Mucosa of stomach (tissue), 1 donor: ENCODE data around the gene CYB5RL.

ENCODE experiments used
- H3K27me3 ChIP-seq: one replicate; pipeline ENCODE4 v1.7.0; 2013; ENCODE audit warnings: mild to moderate bottlenecking, low read length; ENCODE audit not compliant: control insufficient read depth, insufficient read depth
- H3K36me3 ChIP-seq: one replicate; pipeline ENCODE4 v1.7.0; 2013; ENCODE audit warnings: low read length; ENCODE audit not compliant: control insufficient read depth, insufficient read depth
- H3K4me1 ChIP-seq: one replicate; pipeline ENCODE4 v1.7.0; 2013; ENCODE audit warnings: mild to moderate bottlenecking, low read length; ENCODE audit not compliant: control insufficient read depth, insufficient read depth
- H3K4me3 ChIP-seq: one replicate; pipeline ENCODE4 v1.7.0; 2013; ENCODE audit warnings: low read length
- H3K9ac ChIP-seq: one replicate; pipeline ENCODE4 v1.7.0; 2013; ENCODE audit warnings: mild to moderate bottlenecking, low read length, moderate library complexity
- H3K9me3 ChIP-seq: one replicate; pipeline ENCODE4 v1.7.0; 2013; ENCODE audit warnings: mild to moderate bottlenecking, low read length, moderate library complexity; ENCODE audit not compliant: control insufficient read depth
- donor health status: Pancreatic carcinoma.

Gene CYB5RL

DNA sequence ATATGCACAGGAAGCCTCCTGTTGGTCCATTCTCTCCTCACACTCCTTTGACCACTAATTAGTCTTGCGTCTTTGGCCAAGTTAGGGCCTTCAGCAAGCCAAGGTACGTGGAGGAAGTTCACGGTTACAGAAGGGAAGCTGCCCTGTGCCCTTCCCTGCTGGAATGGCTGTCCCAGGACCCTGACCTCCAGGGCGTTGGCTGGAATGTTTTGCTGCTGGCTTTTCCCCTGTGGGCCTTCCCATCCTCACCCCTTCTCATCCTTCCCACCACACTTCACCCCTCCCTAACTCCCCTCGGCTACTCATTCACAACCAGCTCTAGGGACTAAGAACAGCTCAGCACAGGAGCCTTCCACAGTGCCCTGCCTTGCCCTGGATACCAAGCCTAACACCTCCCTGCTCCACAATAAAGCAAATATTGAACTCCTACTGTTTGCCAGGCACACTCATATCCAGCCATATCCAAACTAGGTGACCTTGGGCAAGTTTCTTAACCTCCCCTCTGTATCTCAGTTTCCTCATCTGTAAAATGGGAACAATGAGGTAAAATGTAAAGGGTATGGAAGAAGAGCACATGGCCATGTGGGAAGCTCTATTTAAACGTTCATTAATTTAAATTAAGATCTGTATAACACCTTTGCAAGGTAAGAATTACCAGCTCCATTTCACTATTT is 38.2 kb downstream of the CYB5RL start:
- no peaks in the 10 kb centered on the region for H3K27me3 ChIP-seq
- H3K36me3 ChIP-seq: no peaks in the 10 kb centered on the region
- peaks cover 16% of the 10 kb centered on the region for H3K4me1 ChIP-seq
- no peak overlapping the region for H3K4me3 ChIP-seq
- no peaks in the 10 kb centered on the region for H3K9me3 ChIP-seq
- H3K9ac ChIP-seq: no peak overlapping the region

DNA sequence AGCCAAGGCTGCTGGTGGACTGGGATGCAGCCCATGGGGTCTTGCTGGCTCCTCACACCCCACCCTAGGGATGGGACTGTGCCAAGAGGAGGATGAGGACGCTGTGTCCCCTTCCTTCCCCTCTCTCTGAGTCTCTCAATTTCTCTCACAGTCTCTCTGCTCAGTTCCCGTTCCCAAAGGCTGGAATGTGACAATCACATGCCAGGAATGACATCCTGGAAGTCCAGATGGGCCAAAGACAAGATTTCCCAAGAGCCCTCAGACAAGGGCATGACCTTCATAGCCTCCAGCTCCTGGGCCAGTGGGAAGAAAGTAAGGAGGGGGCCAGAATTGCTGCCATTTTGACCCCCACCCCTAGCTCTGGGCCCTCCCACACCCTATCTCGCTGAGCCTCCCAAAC is 39.5 kb downstream of the CYB5RL start:
- Histone ChIP-seq H3K9me3 (no peaks in the 10 kb centered on the region), H3K4me3 (no peak overlapping the region), H3K27me3 (no peaks in the 10 kb centered on the region), H3K36me3 (no peaks in the 10 kb centered on the region), H3K9ac (no peak overlapping the region), H3K4me1 (peaks cover 16% of the 10 kb centered on the region)

DNA sequence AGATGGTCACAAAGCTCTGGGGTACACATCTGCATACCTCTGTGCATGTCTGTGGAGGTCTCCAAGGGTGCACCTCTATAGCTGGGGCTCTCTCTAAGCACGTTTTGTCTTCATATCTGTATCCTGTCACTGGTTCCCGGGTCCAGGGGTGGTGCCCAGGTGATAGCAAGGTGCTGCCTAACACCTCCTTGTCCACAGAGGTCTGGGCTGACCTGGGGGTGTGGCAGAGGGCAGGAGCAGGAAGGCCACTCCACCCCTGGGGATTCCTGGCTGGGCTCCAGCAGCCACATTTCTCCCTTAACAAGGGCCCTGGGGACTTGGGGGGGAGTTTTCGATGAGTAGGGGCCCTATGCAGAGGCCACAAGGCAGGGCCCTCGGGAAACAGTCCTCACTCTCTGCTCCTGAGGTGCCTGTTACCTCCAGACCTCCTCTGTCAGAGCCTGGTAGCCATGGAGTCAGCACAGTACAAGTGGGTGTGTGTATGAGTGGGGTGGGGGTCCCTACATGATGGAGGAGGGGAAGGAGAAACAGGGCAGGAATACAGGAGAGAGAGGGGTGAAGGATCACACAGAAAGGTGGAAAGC is 40.0 kb downstream of the CYB5RL start:
- Histone ChIP-seq H3K27me3 (no peaks in the 10 kb centered on the region), H3K4me3 (no peak overlapping the region), H3K36me3 (no peaks in the 10 kb centered on the region), H3K9me3 (no peaks in the 10 kb centered on the region), H3K4me1 (peaks cover 16% of the 10 kb centered on the region), H3K9ac (no peak overlapping the region)

DNA sequence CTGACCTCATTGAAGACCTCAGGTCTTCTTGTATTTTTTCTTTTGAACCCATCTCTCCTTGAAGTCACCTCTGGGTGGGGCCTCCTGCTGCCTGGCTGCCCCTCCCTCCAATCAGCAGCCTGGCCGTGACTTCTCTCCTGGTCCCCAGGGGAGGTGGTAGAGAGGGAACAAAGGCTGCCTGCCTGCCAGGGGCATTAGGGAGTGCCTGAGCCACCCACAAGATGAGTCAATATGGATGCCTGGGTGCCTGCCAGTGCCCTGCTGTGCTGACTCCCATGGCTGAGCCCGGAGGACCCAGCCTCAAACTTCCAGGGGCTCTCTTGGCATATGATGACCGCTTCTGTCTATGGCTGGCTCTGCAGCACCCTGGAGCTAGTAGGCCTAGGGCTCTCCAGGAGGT is 41.8 kb downstream of the CYB5RL start:
- peaks cover 18% of the 10 kb centered on the region for H3K4me1 ChIP-seq
- no peaks in the 10 kb centered on the region for H3K27me3 ChIP-seq
- H3K4me3 ChIP-seq: no peak overlapping the region
- H3K36me3 ChIP-seq: no peaks in the 10 kb centered on the region
- no peak overlapping the region for H3K9ac ChIP-seq
- no peaks in the 10 kb centered on the region for H3K9me3 ChIP-seq

DNA sequence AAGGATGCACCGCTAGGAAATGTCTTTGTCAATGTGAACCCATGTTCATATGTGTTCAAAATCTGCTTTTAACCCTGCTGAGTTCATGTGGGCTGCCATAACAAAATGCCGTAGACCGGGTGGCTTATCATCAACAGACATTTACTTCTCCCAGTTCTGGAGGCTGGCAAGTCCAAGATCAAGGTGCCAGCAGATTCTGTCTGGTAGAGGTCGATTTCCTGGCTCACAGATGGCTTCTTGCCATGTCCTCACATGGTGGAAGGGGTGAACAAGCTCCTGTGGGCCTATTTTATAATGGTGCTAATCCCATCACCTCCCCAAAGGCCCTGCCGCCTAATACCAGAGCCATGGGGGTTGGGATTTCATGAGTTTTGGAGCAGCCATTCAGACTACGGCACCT is 42.4 kb downstream of the CYB5RL start:
- H3K4me3 ChIP-seq: no peak overlapping the region
- H3K9ac ChIP-seq: no peak overlapping the region
- no peaks in the 10 kb centered on the region for H3K9me3 ChIP-seq
- H3K27me3 ChIP-seq: no peaks in the 10 kb centered on the region
- H3K36me3 ChIP-seq: no peaks in the 10 kb centered on the region
- H3K4me1 ChIP-seq: peaks cover 16% of the 10 kb centered on the region

DNA sequence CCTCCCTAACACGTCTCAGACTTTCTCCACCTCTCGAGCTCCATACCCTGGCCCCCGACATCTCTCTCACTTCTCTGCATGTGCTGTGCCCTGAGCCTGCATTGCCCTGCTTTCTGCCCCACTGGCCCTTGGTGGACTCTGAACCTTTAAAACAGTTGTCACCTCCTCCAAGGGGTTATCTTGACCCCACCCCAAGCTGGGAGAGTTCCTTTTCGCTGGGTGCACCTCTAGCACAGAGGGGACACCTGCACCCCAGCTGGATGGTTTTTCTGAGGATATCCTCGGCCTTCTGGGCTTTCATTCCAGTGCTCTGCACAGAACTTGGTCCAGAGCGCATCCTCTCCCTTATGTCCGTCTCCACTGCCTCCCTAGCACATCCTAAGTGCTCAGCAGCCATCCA is 42.8 kb downstream of the CYB5RL start:
- no peaks in the 10 kb centered on the region for H3K27me3 ChIP-seq

DNA sequence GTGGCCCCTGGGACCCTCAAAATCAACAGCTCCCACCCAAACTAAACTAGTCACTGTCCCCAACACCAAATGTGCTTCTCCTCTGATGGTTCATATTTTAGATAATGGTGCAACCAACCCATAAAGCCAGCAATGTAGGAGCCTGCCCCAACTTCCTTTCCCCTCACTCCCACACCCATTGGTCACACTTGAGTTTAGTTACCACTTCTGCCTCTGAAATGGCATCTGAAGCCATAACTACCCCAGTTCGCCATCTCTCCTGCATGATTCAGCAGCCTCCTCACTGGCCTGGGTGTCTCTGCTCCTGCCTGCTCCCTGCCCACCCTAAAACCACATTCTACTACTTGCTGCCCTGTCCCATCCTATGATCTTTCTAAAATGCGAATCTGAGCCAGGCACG is 43.6 kb downstream of the CYB5RL start:
- Histone ChIP-seq H3K27me3 (no peaks in the 10 kb centered on the region), H3K9ac (no peak overlapping the region), H3K4me1 (peaks cover 16% of the 10 kb centered on the region), H3K9me3 (no peaks in the 10 kb centered on the region), H3K36me3 (no peaks in the 10 kb centered on the region), H3K4me3 (no peak overlapping the region)

More for the DNA sequence above, 42.8 kb downstream of the CYB5RL start:
- peaks cover 16% of the 10 kb centered on the region for H3K4me1 ChIP-seq
- H3K36me3 ChIP-seq: no peaks in the 10 kb centered on the region
- H3K4me3 ChIP-seq: no peak overlapping the region
- H3K9ac ChIP-seq: no peak overlapping the region
- no peaks in the 10 kb centered on the region for H3K9me3 ChIP-seq

DNA sequence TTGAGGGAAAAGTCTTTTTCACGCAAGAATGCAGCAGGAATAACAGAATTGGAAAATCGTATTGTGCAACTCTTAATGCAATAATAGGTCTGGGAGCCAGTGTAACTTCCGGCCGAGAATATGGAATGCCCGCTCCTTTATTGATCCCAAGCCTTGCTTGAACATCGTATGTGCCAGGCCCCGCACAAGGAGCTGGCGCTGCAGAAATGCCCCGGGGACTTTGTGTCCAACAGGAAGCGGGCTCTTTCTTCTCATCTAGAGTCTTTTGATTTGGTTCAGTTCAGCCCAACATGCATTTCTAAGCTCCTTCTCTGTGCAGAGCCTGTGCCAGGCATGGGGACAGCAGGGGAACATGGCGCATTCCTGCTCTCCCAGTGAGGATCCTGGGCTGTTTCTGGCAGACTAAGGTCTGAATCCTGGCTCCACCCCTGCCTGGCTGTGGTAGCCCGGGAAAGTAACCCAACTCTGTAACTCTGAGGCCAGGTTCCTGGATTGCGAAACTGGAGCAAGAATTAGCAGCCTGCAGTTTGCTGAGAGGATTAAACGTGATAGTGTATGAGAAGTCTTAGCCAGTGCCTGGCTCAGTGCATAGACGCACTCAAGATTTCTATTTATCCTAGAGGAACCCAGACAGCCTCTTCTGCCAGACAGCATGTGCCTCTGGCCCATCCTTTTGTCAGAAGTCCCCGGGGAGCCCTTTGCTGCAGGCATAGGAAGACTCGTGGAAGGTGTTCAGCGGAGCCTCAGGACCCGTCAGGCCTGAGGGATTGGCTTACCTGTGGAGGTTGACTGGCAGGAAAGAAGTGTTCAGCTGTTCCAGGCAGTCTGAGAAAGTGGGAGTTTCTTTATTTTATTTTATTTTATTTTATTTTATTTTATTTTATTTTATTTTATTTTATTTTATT is 46.0 kb downstream of the CYB5RL start:
- H3K36me3 ChIP-seq: no peaks in the 10 kb centered on the region
- H3K4me1 ChIP-seq: peaks cover 16% of the 10 kb centered on the region
- no peaks in the 10 kb centered on the region for H3K27me3 ChIP-seq
- no peaks in the 10 kb centered on the region for H3K9me3 ChIP-seq
- no peak overlapping the region for H3K9ac ChIP-seq
- H3K4me3 ChIP-seq: no peak overlapping the region

DNA sequence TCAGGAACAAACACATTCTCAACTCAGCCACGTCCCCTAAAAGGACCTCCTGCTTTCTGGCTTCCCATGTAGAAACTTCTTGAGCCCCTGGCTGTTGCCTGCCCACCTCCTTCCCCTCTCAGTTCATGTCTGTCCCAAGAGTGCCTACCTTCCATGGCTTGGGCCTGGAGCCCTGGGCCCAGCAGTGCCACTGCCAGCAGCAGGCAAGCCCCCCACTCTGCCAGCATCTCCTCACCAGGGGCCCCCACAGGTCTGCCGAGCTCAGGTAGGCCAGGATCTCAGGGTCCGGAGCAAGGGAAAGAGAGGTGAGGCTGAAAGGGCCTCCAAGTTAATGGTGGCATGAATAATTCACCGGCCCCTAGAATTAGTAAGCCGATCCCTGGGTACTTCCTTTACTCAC is 47.1 kb downstream of the CYB5RL start, which contains the start of gene CDCP2:
TSS of gene CDCP2 (minus strand) at position 305 of the 400 bp plus-strand sequence. CDS start at position 227, 78 bp downstream.
- Histone ChIP-seq H3K4me1 (peaks cover 10% of the 10 kb centered on the region), H3K4me3 (no peak within 1 kb of the TSS), H3K9ac (no peak within 1 kb of the TSS), H3K9me3 (no peaks in the 10 kb centered on the region), H3K36me3 (no peaks in the 10 kb centered on the region), H3K27me3 (no peaks in the 10 kb centered on the region)

DNA sequence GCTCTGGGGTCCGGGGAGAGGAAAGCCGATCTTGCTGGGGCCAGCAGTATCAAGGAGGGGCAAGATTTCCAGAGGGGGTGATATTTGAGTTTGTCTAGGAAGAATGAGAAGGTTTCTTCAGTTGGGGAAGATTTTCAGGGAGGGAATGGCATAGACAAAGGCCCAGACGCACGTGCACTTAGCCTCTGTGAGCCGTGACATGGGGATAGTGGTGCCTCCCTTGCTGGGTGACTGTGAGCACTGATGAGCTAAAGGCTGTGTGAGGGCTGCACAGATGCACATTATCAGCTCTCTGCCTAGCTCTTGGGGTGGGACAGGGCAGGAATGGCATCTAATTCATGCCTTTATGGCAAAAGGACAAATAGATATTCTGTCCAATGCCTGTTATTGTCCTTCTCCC is 48.8 kb downstream of the CYB5RL start:
- no peak overlapping the region for H3K4me3 ChIP-seq
- H3K9me3 ChIP-seq: no peaks in the 10 kb centered on the region
- peaks cover 10% of the 10 kb centered on the region for H3K4me1 ChIP-seq
- H3K36me3 ChIP-seq: no peaks in the 10 kb centered on the region
- no peak overlapping the region for H3K9ac ChIP-seq
- no peaks in the 10 kb centered on the region for H3K27me3 ChIP-seq
